Adrenal gland (tissue), 5 donors: Measurements from ENCODE around the gene KRTAP20-4.

Source experiments
- CTCF ChIP-seq, 6 experiments: fragments of 450-650 bp in 4 of 6; fragments of 200-600 bp in 2 of 6; sonication (generic) in 1 of 6; IDR thresholded peaks; 1 replicate in 5 of 6; 2 replicates in 1 of 6; pipeline versions ENCODE4 v1.5.1 to v1.8.0; 2016 to 2021; ENCODE audit warnings: antibody characterized with exemption in 6 of 6, mild to moderate bottlenecking in 2 of 6, moderate library complexity in 1 of 6
- POLR2A ChIP-seq, 2 donors: fragments of 450-650 bp; IDR thresholded peaks; one replicate each; pipeline ENCODE4 v1.6.1; 2017; ENCODE audit warnings: antibody characterized with exemption in 2 of 2, mild to moderate bottlenecking in 2 of 2, moderate library complexity in 1 of 2
- donor health status: DM: no; HTN: no; CAD: no.

GRCh38 chr21:30615199-30615598 lies 5.2 kb upstream of the KRTAP20-4 start:
- TF ChIP-seq CTCF (IDR thresholded peaks at IDR 0.05) (no peak), POLR2A (IDR thresholded peaks at IDR 0.05) (no peak)
